H1 (cell line): Measurements from ENCODE around the gene LGR4.

ENCODE experiments used
- CTCF ChIP-seq, 3 experiments: IDR thresholded peaks; 1 replicate in 2 of 3; 2 replicates in 1 of 3; pipeline versions ENCODE4 v1.5.1 to v1.6.1; 2011; ENCODE audit warnings: low read length in 3 of 3, mild to moderate bottlenecking in 3 of 3, inconsistent platforms in 2 of 3, low read depth in 1 of 3, moderate library complexity in 1 of 3; ENCODE audit not compliant: insufficient read depth in 1 of 3; ENCODE audit errors: control extremely low read depth in 1 of 3
- EZH2 ChIP-seq: fragments of 200-600 bp; sonication (generic); IDR thresholded peaks from 2 replicates; pipeline ENCODE4 v1.7.1; 2012; ENCODE audit warnings: low read depth, mild to moderate bottlenecking, moderate library complexity, low read length, inconsistent platforms; ENCODE audit not compliant: severe bottlenecking
- POLR2A ChIP-seq, 2 experiments: IDR thresholded peaks; 1 replicate in 1 of 2; 2 replicates in 1 of 2; pipeline ENCODE4 v1.6.1; 2011; ENCODE audit warnings: low read depth in 2 of 2, low read length in 2 of 2, mild to moderate bottlenecking in 2 of 2; ENCODE audit errors: control extremely low read depth in 1 of 2
- RAD21 ChIP-seq, 2 experiments: IDR thresholded peaks in 1 of 2; conservative IDR thresholded peaks in 1 of 2; 2 replicates each; pipeline ENCODE4 v1.6.1; 2011; ENCODE audit warnings: low read depth in 2 of 2, low read length in 2 of 2, improper control_type of control experiment in 1 of 2, inconsistent platforms in 1 of 2, mild to moderate bottlenecking in 1 of 2, moderate library complexity in 1 of 2
- RNF2 ChIP-seq: fragments of 200-900, 300-1000 bp; sonication (generic); IDR thresholded peaks from 2 replicates; pipeline ENCODE4 v1.7.1; 2016; ENCODE audit warnings: borderline replicate concordance, low read depth, mild to moderate bottlenecking, antibody characterized with exemption, low read length; ENCODE audit not compliant: poor library complexity, severe bottlenecking; ENCODE audit errors: missing control alignments
- SP2 ChIP-seq: IDR thresholded peaks from 2 replicates; pipeline ENCODE4 v1.6.1; 2012; ENCODE audit warnings: mild to moderate bottlenecking, low read length, inconsistent platforms
- TBP ChIP-seq: IDR thresholded peaks from 2 replicates; pipeline ENCODE4 v1.6.1; 2011; ENCODE audit warnings: low read depth, low read length, improper control_type of control experiment
- ZNF274 ChIP-seq: IDR thresholded peaks from 2 replicates; pipeline ENCODE4 v1.7.0; 2012; ENCODE audit warnings: low read length, borderline replicate concordance; ENCODE audit errors: extremely low read depth

GRCh38 chr11:27339941-27340340 lies 132.6 kb downstream of the LGR4 start:
- no peak for TF ChIP-seq ZNF274
- TF ChIP-seq RNF2, result no peak
- TF ChIP-seq CTCF (IDR thresholded peaks at IDR 0.05; ENCODE audit: control extremely low read depth in 1 of 3, insufficient read depth in 1 of 3, low read depth in 1 of 3, low read length in 3 of 3), result no peak
- no peak for TF ChIP-seq RAD21 (IDR thresholded peaks at IDR 0.05 in 1 of 2, conservative IDR thresholded peaks at IDR 0.05 in 1 of 2; ENCODE audit: low read depth in 2 of 2, low read length in 2 of 2)
- TF ChIP-seq SP2, result no peak
- TF ChIP-seq POLR2A (IDR thresholded peaks at IDR 0.05; ENCODE audit: control extremely low read depth in 1 of 2, low read depth in 2 of 2, low read length in 2 of 2), result no peak
- TF ChIP-seq EZH2, result no peak
- no peak for TF ChIP-seq TBP
